ENCODE measurements around the gene FANK1.

DNA sequence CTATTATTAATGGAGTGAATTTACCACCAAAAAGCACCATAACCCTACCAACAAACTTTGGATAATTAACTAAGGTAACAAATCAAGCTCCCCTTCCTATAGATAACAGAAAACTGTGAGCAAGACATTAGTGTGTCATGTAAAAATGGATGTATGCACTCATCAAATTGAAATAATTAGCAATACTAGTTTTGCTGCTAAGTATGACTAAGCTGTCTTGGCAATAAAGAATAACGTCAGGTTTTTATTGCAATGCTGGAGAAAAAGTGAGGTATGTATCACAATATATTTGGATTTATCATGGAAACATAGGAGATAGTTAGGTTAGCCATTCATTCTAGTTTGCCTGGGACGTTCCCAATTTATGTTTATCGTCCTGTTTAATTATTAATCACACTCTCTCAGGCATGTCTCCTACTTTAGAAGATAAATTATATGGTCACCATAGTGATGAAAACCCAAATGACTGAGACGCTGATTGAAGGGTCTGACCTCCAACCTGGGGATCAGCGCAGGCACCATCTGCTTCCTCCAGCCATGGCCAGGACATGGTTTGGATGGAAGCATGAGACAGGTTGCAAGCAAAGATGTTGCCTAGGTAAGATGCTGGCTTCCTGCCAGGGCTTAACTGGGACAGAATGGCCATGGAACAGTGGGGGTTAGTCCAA is 125.6 kb downstream of the FANK1 start:
- TF ChIP-seq, protein P1, sequence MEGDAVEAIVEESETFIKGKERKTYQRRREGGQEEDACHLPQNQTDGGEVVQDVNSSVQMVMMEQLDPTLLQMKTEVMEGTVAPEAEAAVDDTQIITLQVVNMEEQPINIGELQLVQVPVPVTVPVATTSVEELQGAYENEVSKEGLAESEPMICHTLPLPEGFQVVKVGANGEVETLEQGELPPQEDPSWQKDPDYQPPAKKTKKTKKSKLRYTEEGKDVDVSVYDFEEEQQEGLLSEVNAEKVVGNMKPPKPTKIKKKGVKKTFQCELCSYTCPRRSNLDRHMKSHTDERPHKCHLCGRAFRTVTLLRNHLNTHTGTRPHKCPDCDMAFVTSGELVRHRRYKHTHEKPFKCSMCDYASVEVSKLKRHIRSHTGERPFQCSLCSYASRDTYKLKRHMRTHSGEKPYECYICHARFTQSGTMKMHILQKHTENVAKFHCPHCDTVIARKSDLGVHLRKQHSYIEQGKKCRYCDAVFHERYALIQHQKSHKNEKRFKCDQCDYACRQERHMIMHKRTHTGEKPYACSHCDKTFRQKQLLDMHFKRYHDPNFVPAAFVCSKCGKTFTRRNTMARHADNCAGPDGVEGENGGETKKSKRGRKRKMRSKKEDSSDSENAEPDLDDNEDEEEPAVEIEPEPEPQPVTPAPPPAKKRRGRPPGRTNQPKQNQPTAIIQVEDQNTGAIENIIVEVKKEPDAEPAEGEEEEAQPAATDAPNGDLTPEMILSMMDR (IDR thresholded peaks at IDR 0.05; ENCODE audit: insufficient read depth, low read length), result no peak
- TF ChIP-seq POLR2AphosphoS5 (IDR thresholded peaks at IDR 0.05; ENCODE audit: low read depth) (no peak), SPI1 (IDR thresholded peaks at IDR 0.05; ENCODE audit: borderline replicate concordance, low read depth) (no peak), GABPA (IDR thresholded peaks at IDR 0.05; ENCODE audit: low read depth) (no peak)
- TF ChIP-seq, protein P2, sequence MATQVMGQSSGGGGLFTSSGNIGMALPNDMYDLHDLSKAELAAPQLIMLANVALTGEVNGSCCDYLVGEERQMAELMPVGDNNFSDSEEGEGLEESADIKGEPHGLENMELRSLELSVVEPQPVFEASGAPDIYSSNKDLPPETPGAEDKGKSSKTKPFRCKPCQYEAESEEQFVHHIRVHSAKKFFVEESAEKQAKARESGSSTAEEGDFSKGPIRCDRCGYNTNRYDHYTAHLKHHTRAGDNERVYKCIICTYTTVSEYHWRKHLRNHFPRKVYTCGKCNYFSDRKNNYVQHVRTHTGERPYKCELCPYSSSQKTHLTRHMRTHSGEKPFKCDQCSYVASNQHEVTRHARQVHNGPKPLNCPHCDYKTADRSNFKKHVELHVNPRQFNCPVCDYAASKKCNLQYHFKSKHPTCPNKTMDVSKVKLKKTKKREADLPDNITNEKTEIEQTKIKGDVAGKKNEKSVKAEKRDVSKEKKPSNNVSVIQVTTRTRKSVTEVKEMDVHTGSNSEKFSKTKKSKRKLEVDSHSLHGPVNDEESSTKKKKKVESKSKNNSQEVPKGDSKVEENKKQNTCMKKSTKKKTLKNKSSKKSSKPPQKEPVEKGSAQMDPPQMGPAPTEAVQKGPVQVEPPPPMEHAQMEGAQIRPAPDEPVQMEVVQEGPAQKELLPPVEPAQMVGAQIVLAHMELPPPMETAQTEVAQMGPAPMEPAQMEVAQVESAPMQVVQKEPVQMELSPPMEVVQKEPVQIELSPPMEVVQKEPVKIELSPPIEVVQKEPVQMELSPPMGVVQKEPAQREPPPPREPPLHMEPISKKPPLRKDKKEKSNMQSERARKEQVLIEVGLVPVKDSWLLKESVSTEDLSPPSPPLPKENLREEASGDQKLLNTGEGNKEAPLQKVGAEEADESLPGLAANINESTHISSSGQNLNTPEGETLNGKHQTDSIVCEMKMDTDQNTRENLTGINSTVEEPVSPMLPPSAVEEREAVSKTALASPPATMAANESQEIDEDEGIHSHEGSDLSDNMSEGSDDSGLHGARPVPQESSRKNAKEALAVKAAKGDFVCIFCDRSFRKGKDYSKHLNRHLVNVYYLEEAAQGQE (IDR thresholded peaks at IDR 0.05; ENCODE audit: insufficient replicate concordance, low read depth), result no peak

Measured in HL-60 (cell line).